SU-DHL-6 (cell line): ENCODE measurements around the gene E2F3.
"Not testable (repeated sequence)": the region's sequence is repeated elsewhere in the genome, so short reads cannot be mapped to it uniquely, and the experiment has no call there.

ENCODE experiments used
- EZH2phosphoT487 ChIP-seq: fragments of 200-600 bp; sonication (generic), shearing (Covaris generic); conservative IDR thresholded peaks from 2 replicates; pipeline ENCODE4 v1.6.1; 2018; ENCODE audit warnings: mild to moderate bottlenecking, antibody characterized with exemption, low read length, moderate library complexity, mixed read lengths
- TF ChIP-seq, protein P1 (sequence below): fragments of 200-600 bp; sonication (generic); IDR thresholded peaks from one replicate; pipeline ENCODE4 v1.5.1; 2017; ENCODE audit warnings: antibody characterized with exemption, mild to moderate bottlenecking, low read length, moderate library complexity; ENCODE audit not compliant: insufficient read depth, poor library complexity, severe bottlenecking

DNA sequence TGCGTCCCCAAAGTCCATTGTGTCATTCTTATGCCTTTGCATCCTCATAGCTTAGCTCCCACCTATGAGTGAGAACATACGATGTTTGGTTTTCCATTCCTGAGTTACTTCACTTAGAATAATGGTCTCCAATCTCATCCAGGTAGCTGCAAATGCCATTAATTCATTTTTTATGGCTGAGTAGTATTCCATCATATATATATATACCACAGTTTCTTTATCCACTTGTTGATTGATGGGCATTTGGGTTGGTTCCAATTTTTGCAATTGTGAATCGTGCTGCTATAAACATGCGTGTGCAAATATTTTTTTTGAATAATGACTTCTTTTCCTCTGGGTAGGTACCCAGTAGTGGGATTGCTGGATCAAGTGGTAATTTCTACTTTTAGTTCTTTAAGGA, 63.9 kb downstream of the E2F3 start:
- TF ChIP-seq, protein P1, sequence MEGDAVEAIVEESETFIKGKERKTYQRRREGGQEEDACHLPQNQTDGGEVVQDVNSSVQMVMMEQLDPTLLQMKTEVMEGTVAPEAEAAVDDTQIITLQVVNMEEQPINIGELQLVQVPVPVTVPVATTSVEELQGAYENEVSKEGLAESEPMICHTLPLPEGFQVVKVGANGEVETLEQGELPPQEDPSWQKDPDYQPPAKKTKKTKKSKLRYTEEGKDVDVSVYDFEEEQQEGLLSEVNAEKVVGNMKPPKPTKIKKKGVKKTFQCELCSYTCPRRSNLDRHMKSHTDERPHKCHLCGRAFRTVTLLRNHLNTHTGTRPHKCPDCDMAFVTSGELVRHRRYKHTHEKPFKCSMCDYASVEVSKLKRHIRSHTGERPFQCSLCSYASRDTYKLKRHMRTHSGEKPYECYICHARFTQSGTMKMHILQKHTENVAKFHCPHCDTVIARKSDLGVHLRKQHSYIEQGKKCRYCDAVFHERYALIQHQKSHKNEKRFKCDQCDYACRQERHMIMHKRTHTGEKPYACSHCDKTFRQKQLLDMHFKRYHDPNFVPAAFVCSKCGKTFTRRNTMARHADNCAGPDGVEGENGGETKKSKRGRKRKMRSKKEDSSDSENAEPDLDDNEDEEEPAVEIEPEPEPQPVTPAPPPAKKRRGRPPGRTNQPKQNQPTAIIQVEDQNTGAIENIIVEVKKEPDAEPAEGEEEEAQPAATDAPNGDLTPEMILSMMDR = not testable (repeated sequence)
- TF ChIP-seq EZH2phosphoT487 = not testable (repeated sequence)
